Measurements from ENCODE around the gene SDK1. TPM values are rescaled to one million over a fixed set of nuclear protein-coding genes. Genes with fewer than 3 reads are reported as not detected.

Gene SDK1
- total and polyA plus RNA-seq, 2 of the 8 experiments (the other 6 are each of a cell fraction or from before 2014, with no cell fraction given): 3.3 to 7.2 TPM

GRCh38 chr7:3937605-3938004, 636.6 kb downstream of the SDK1 start:
- CTCF ChIA-PET (ENCODE audit: partially characterized antibody): interaction anchor here (0.6 to 1.5 kb wide), 4 partner anchors 10 to 783 kb away, joined by 3 to 4 read pairs (median 3); no protein-coding TSS in a partner anchor
- no peak for DNase-seq (ENCODE audit: low read depth in 1 of 2, low spot score in 2 of 2)
- no peak for TF ChIP-seq SP1 (IDR thresholded peaks at IDR 0.05; ENCODE audit: low read depth, low read length)
- no peak for TF ChIP-seq CBX8 (IDR thresholded peaks at IDR 0.05; ENCODE audit: borderline replicate concordance, low read depth, low read length)

More at GRCh38 chr7:3937605-3938004, 636.6 kb downstream of the SDK1 start:
- Histone ChIP-seq H4K91ac (replicated peaks; ENCODE audit: insufficient read length, low read length) (no peak overlapping the region), H4K5ac (ENCODE audit: insufficient read length, low read depth, low read length) (no peak overlapping the region), H2BK120ac (replicated peaks; ENCODE audit: low read depth, low read length) (no peak overlapping the region), H3K79me1 (ENCODE audit: low read depth, low read length) (no peaks in the 10 kb centered on the region), H3K27ac (ENCODE audit: low read depth, low read length) (no peak overlapping the region), H3K9me3 (ENCODE audit: insufficient read depth in 2 of 2, low read depth in 1 of 2, low read length in 1 of 2) (peaks cover 6% of the 10 kb centered on the region in 2 experiments; a peak in 3 of 4 replicates), H3K14ac (ENCODE audit: insufficient read length) (no peak overlapping the region), H2BK20ac (ENCODE audit: low read length) (no peak overlapping the region), H3K23ac (ENCODE audit: insufficient read length) (no peak overlapping the region), H3K9ac (replicated peaks in 1 of 4; ENCODE audit: extremely low read depth in 1 of 4, low read depth in 3 of 4, low read length in 3 of 4) (no peak overlapping the region), H3K18ac (ENCODE audit: extremely low read depth, low read length) (no peak overlapping the region), H2BK5ac (ENCODE audit: low read depth, low read length) (no peak overlapping the region), H3K4me2 (ENCODE audit: insufficient read depth in 1 of 2, low read depth in 2 of 2, low read length in 2 of 2) (no peak overlapping the region), H2BK12ac (ENCODE audit: low read depth, low read length) (no peak overlapping the region), H4K20me1 (replicated peaks in 1 of 2; ENCODE audit: control insufficient read depth in 1 of 2, insufficient read depth in 2 of 2, low read length in 2 of 2) (no peaks in the 10 kb centered on the region), H2BK15ac (ENCODE audit: low read length) (no peak overlapping the region), H3K79me2 (ENCODE audit: control insufficient read depth in 1 of 2, insufficient read depth in 2 of 2, low read length in 2 of 2) (no peaks in the 10 kb centered on the region), H3K4me3 (ENCODE audit: extremely low read depth in 1 of 4, insufficient read depth in 2 of 4, low read depth in 3 of 4, low read length in 4 of 4) (no peak overlapping the region), H3K23me2 (ENCODE audit: low read depth, low read length) (no peaks in the 10 kb centered on the region), H2AFZ (ENCODE audit: low read length) (no peak overlapping the region), H3K36me3 (ENCODE audit: control insufficient read depth in 2 of 4, insufficient read depth in 4 of 4, low read length in 3 of 4) (no peaks in the 10 kb centered on the region; a peak in 1 of 8 replicates), H3K4me1 (replicated peaks in 1 of 4; ENCODE audit: control insufficient read depth in 3 of 4, insufficient read depth in 4 of 4, low read length in 3 of 4) (no peaks in the 10 kb centered on the region), H4K8ac (ENCODE audit: extremely low read depth, insufficient read depth, low read length) (no peak overlapping the region), H3K4ac (replicated peaks; ENCODE audit: insufficient read length, low read depth, low read length) (no peak overlapping the region), H3K56ac (replicated peaks; ENCODE audit: insufficient read length, low read depth, low read length) (no peak overlapping the region), H3K27me3 (replicated peaks in 1 of 4; ENCODE audit: control insufficient read depth in 3 of 4, extremely low read depth in 1 of 4, insufficient read depth in 3 of 4, low read length in 3 of 4) (no peaks in the 10 kb centered on the region), H2AK5ac (ENCODE audit: low read depth, low read length) (no peak overlapping the region)
- WGBS, 2 experiments (ENCODE audit: extremely low coverage in 1 of 2, insufficient coverage in 1 of 2, insufficient read length in 1 of 2, insufficient replicate concordance in 2 of 2, low coverage in 1 of 2, low lambda C conversion rate in 2 of 2, missing lambda C conversion rate in 1 of 2): 95% methylated on average over 13 of the region's 14 CpGs; no CpG with 5 or more reads in 1 of the 2 experiments
- POLR2A ChIA-PET (ENCODE audit: partially characterized antibody): no interaction called here
- FAIRE-seq: no peak
